Gastrocnemius medialis (tissue), 4 donors: ENCODE measurements around the gene CPNE5. TPM values are rescaled to one million over a fixed set of nuclear protein-coding genes. Genes with fewer than 3 reads are reported as not detected.

Experiments used
- ATAC-seq, 2 donors: fragments of 150-250 bp; one replicate each; pipeline ENCODE4 v1.9.1; 2016
- DNase-seq, 2 donors: peaks; one replicate each; pipeline ENCODE4 v3.0.0-alpha.2; 2019
- H3K27ac ChIP-seq, 4 donors: fragments of 200-600 bp; sonication (generic); 1 replicate in 1 of 4; 2 replicates in 3 of 4; pipeline ENCODE4 v1.5.1; 2016 to 2018; ENCODE audit warnings: mild to moderate bottlenecking in 2 of 4, moderate library complexity in 1 of 4
- H3K27me3 ChIP-seq, 3 donors: fragments of 200-600 bp; sonication (generic) in 2 of 3; 1 replicate in 1 of 3; 2 replicates in 2 of 3; pipeline versions ENCODE4 v1.5.1 to v1.6.0; 2016 to 2019; ENCODE audit warnings: mild to moderate bottlenecking in 1 of 3, moderate library complexity in 1 of 3
- H3K36me3 ChIP-seq, 2 donors: fragments of 200-600 bp; sonication (generic) in 1 of 2; one replicate each; pipeline ENCODE4 v1.5.1; 2017 to 2018
- H3K4me1 ChIP-seq, 2 donors: fragments of 200-600 bp; sonication (generic) in 1 of 2; one replicate each; pipeline ENCODE4 v1.5.1; 2016 to 2017; ENCODE audit warnings: mild to moderate bottlenecking in 2 of 2
- H3K4me3 ChIP-seq, 4 donors: fragments of 200-600 bp; sonication (generic) in 3 of 4; 1 replicate in 1 of 4; 2 replicates in 3 of 4; pipeline ENCODE4 v1.5.1; 2016 to 2019; ENCODE audit warnings: mild to moderate bottlenecking in 2 of 4
- H3K9me3 ChIP-seq, 3 donors: fragments of 200-600 bp; sonication (generic) in 2 of 3; 1 replicate in 1 of 3; 2 replicates in 2 of 3; pipeline ENCODE4 v1.5.1; 2016 to 2019
- CTCF ChIP-seq, 5 experiments: fragments of 450-650 bp in 3 of 5; fragments of 200-600 bp in 2 of 5; sonication (generic) in 2 of 5; IDR thresholded peaks in 4 of 5; conservative IDR thresholded peaks in 1 of 5; 1 replicate in 4 of 5; 2 replicates in 1 of 5; pipeline ENCODE4 v1.5.1; 2016 to 2019; ENCODE audit warnings: antibody characterized with exemption in 5 of 5, mild to moderate bottlenecking in 3 of 5, moderate library complexity in 3 of 5
- POLR2A ChIP-seq, 2 donors: fragments of 450-650 bp; IDR thresholded peaks; one replicate each; pipeline ENCODE4 v1.6.1; 2017; ENCODE audit warnings: antibody characterized with exemption in 2 of 2, mild to moderate bottlenecking in 2 of 2, moderate library complexity in 2 of 2
- in situ Hi-C, 4 donors: fragments of 200-750 bp; cut with MboI; loops; one replicate each; pipeline versions ENCODE4 v1.15.0 to v1.8.0; 2017; ENCODE audit warnings: low sequenced_read_pairs in 4 of 4
- intact Hi-C: fragments of 100-400 bp; cut with DNase I; formaldehyde crosslinking; loops from one replicate; pipeline ENCODE4 v1.15.1; 2023; ENCODE audit warnings: low total_unique reads
- total RNA-seq, 4 donors: library from RNA; depleted of rRNA; stranded (reverse); fragments of >200 nt; gene quantifications; one replicate each; pipeline versions ENCODE4 v1.1.0 to v1.2.3, GENCODE V29; 2016

The CPNE5 gene
- total RNA-seq, 4 donors from 2014 or later = 0.11 TPM; not detected in 3

- H3K27ac ChIP-seq = no peak overlapping the region
- no peaks in the 10 kb centered on the region for H3K4me1 ChIP-seq
- intact Hi-C loops (no loop called here), in situ Hi-C loops (loop anchor here in 1 of 4 donors (25.0 kb wide), 1 partner anchor 248 kb away; no protein-coding TSS in a partner anchor)
- H3K27me3 ChIP-seq = no peaks in the 10 kb centered on the region
- no peaks in the 10 kb centered on the region for H3K9me3 ChIP-seq
- ATAC-seq = no peak
- H3K36me3 ChIP-seq = peaks cover 0 to 11% of the 10 kb centered on the region in 2 donors
- no peak for DNase-seq
- TF ChIP-seq POLR2A (IDR thresholded peaks at IDR 0.05) (no peak), CTCF (IDR thresholded peaks at IDR 0.05 in 4 of 5, conservative IDR thresholded peaks at IDR 0.05 in 1 of 5) (no peak)
- H3K4me3 ChIP-seq = no peak overlapping the region
These were observed 20.9 kb upstream of the CPNE5 start for GRCh38 chr6:36860126-36860525.

- ATAC-seq = no peak
- H3K36me3 ChIP-seq = peaks cover 0 to 11% of the 10 kb centered on the region in 2 donors
- H3K27me3 ChIP-seq = no peaks in the 10 kb centered on the region
- H3K27ac ChIP-seq = no peak overlapping the region
- no peak for DNase-seq
- peaks cover 8 to 13% of the 10 kb centered on the region in 2 donors for H3K4me1 ChIP-seq
- in situ Hi-C loops (loop anchor here in 2 of 4 donors (10.0 to 25.0 kb wide), 2 partner anchors 244 to 246 kb away; no protein-coding TSS in a partner anchor), intact Hi-C loops (no loop called here)
- no peaks in the 10 kb centered on the region for H3K9me3 ChIP-seq
- H3K4me3 ChIP-seq = no peak overlapping the region
- TF ChIP-seq POLR2A (IDR thresholded peaks at IDR 0.05) = no peak
- TF ChIP-seq CTCF (IDR thresholded peaks at IDR 0.05 in 4 of 5, conservative IDR thresholded peaks at IDR 0.05 in 1 of 5) = no peak
These were observed 19.2 kb upstream of the CPNE5 start for GRCh38 chr6:36858407-36858981.

GRCh38 chr6:36857325-36857724 is 18.1 kb upstream of the CPNE5 start:
- Histone ChIP-seq H3K4me1 (peaks cover 20 to 23% of the 10 kb centered on the region in 2 donors), H3K36me3 (peaks cover 0 to 11% of the 10 kb centered on the region in 2 donors), H3K27me3 (no peaks in the 10 kb centered on the region), H3K27ac (no peak overlapping the region), H3K9me3 (no peaks in the 10 kb centered on the region), H3K4me3 (no peak overlapping the region)
- in situ Hi-C loops (loop anchor here in 2 of 4 donors (10.0 to 25.0 kb wide), 2 partner anchors 243 to 245 kb away; no protein-coding TSS in a partner anchor), intact Hi-C loops (no loop called here)
- no peak for DNase-seq
- TF ChIP-seq POLR2A (IDR thresholded peaks at IDR 0.05) (no peak), CTCF (IDR thresholded peaks at IDR 0.05 in 4 of 5, conservative IDR thresholded peaks at IDR 0.05 in 1 of 5) (no peak)
- no peak for ATAC-seq

GRCh38 chr6:36856277-36856676 is 17.0 kb upstream of the CPNE5 start:
- intact Hi-C loops = no loop called here
- TF ChIP-seq POLR2A (IDR thresholded peaks at IDR 0.05) (no peak), CTCF (IDR thresholded peaks at IDR 0.05 in 4 of 5, conservative IDR thresholded peaks at IDR 0.05 in 1 of 5) (no peak)
- Histone ChIP-seq H3K9me3 (no peaks in the 10 kb centered on the region), H3K36me3 (peaks cover 0 to 11% of the 10 kb centered on the region in 2 donors), H3K27me3 (no peaks in the 10 kb centered on the region), H3K4me3 (no peak overlapping the region), H3K4me1 (peaks cover 28 to 33% of the 10 kb centered on the region in 2 donors), H3K27ac (no peak overlapping the region)
- in situ Hi-C loops = loop anchor here in 2 of 4 donors (10.0 to 25.0 kb wide), 2 partner anchors 241 to 244 kb away; no protein-coding TSS in a partner anchor
- ATAC-seq = no peak
- DNase-seq = no peak
